NCI-H2171 (cell line): ENCODE results near the gene OBP2B.

Experiments
- DNase-seq: peaks from one replicate; lab custom pipeline; 2025; lab: John Stamatoyannopoulos, UW

OBP2B gene

DNA sequence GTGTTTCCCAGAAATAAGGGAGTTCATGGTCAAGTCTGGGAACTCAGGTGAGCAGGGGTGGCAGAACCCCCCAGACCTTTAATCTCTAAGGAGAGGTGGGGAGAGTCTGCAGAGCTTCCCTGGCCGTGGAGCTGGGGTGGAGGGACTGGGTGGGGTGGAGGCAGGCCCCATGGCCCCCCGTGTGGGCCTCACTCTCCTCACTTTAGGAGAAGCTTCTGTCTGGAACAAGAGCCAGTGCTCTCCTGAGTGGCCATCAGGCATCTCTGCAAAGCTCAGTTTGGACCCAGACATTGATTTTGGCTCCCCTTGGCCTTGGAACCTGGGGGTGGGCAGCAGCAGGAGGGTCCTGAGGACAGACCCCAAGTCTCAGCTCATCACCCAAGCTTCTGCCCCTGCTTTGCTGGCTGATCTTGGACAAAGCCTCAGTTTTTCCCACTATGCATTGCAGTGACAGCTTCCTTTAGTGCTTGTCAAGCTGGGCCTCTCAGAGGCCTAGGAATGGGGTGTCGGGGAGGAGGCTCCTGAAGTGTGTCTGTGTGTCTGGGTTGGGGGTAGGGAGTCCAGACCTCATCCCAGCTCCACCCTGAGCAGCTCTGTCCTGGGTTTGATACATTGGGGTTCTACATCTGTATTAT, 41.8 kb downstream of the OBP2B start:
- DNase-seq, result no peak

DNA sequence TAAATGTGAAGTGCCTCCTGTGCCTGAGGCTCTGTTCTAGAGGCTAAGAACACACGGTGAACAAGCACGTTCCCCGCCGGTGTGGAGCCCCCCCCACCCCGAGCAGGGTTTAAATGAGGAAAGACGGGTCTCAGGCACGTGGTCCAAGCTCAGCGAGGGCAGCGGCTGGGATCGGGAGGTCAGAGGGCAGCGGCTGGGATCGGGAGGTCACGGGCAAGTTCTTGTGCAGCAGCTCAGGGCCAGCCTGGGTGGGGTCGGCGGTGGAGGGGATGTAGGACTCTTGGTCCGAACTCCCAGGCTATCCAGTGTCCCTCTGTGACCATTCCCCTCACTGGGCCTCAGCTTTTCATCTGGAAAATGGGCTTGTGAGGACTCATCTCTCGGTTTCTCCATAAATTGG, 42.7 kb downstream of the OBP2B start:
- no peak for DNase-seq

DNA sequence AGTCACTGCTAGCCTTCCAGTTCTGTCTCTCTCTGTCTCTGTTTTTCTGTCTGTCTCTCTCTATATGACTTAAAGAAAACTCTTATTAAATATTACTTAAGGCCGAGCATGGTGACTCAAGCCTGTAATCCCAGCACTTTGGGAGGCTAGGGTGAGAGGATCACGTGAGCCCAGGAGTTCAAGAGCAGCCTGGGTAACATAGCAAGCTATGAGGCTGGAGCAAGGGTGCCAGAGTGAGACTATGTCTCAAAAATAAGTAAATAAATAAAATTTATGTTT, 43.7 kb downstream of the OBP2B start:
- no peak for DNase-seq

DNA sequence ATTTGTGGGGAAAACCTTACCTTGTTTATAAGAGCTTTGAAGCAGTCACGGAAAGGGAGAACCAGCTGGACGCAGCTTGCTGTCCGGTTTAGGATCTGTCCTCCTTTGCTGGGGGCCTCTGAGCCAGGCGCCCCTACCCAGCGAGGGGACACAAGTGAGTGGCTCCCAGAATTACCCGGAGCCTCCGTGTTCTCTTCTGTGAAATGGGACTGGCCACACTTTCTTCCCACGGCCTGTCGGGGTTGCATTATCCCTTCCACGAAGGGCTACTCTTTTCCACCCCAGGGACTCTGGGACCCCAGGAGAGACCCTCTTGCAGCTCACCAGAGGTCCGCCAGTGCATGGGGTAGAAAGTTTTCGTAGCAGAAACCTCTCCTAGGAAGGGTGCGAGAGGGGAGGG, 44.9 kb downstream of the OBP2B start:
- DNase-seq, result no peak

DNA sequence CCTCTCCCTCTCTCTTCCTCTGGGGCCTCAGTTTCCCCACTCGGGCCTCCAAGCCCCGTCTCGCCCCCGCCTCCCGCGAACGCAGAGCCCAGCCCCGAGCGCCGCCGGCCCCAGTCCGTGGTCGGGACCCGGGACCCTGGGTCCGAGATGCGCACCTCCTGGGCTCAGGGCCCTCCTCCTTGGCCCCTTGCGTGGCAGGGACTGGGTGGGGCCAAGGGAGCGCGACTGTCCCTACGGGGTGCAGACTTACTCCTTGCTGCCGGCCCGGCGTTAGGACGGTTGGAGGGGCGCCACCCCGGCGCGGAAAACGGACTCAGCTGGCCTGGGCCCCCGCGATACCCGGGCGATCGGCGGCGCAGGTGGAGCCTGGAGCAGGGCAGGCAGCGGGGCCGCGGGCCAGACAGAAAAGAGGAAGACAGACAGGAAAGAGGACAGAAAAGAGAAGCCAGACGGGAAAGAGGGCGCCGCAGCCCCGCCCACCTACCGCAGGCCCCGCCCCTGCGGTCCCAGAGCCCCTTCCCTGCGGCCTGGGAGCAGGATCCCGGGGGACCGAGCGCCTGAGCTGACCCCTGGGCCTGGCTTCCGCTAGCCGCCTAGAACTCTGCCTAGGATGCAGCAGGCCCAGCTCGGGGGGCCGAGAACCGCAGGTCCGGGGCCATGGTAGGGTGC, 45.4 kb downstream of the OBP2B start, which contains the start of gene GBGT1:
Gene GBGT1, minus strand, starts transcription at position 411 of the 669 bp plus-strand sequence. CDS start 1,502 bp downstream, outside the sequence.
- DNase-seq, result no peak

DNA sequence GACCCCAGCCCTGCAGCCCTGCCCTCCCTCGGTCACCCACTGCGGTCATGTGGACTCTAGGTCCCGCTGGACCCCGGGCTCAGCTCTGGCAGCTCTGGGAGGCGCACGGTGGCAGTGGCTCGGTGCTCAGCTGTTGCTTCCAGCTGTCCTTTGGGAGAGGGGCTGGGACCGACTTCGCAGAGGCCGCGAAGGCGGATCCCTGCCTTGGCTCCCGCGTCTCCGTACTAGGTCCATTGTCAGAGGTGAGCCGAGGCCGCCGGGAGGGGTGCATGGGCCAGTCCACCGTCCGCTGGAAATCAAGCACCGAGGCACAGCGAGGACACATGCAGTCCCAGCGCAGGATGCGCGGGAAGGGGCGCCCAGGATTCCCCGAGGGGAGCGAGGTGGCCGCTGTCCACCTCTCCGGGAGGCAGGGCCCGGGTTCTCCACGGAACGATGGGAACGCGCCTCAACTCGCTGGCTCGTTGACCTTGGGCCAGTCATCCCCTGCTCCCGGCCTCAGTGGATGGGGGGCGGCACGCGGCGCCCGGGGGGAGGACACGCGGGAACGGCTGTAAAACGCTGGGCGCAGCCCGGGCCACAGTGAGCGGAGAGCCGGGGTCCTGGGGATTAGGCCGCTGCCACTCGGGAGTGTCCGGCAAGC, 46.1 kb downstream of the OBP2B start:
- DNase-seq, result no peak

DNA sequence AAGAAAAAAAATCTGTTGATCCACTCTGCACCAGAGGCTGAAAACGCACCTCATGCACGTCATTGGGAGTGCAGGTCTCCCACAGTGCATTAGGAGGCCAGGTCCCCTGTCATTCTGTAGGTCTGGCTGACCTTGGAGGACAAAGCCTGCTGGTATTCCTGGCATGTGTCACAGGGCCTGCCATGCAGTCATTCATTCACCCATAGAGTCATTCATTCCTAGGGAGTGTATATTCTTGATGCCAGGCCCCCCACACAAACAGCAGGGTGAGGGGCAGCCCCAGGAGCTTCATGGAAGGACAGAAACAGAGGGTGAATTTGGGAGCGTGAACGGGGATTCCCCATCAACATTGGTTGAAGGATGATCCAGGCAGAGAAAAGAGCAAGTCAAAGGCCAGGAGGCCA, 47.5 kb downstream of the OBP2B start:
- DNase-seq, result no peak

DNA sequence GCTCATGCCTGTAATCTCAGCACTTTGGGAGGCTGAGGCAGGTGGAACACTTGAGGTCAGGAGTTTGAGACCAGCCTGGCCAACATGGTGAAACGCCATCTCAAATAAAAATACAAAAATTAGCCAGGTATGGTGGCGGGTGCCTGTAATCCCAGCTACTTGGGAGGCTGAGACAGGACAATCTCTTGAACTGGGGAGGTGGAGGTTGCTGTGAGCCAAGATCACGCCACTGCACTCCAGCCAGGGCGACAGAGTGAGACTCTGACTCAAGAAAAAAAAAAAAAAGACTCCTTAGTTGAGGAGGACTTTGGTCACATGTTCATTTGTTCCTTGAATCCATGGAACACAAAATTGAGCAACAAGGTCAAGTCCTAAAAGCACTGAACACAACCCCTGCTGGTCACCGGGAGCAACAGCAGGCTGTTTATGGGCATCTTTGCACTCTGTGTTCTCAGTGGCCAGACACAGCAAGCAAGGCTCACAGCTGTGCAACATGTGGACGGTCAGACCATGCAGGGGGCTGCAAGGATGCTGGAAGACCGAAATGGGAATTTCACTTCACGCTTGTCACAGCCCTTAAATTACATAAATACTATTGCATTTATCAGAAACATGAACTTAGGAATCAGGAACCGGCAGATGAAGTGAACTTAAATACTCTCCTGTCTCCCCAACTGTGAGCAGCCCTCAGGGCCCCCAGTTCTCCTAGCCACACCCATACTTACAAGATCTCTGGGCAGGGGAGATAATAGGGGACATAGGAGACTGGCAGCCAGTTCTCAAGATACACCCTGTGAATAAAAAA, 48.1 kb downstream of the OBP2B start:
- peak; percentile 34 for DNase-seq

DNA sequence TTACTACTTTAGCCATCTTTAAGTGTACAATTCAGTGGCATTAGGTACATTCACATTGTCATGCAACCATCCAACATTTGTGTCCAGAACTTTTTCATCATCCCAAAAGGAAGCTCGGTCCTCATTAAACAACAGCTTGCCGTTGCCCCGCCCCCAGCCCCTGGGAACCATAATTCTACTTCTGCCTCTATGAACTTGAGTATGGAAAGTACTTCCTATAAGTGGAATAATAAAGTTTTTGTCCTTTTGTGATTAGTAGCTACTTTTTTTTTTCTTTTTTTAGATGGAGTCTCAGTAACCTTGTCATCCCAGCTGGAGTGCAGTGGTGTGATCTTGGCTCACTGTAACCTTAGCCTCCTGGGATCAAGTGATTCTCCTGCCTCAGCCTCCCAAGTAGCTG, 50.4 kb downstream of the OBP2B start:
- no peak for DNase-seq
